Measurements from ENCODE around the gene NRG3. TPM values are rescaled to one million over a fixed set of nuclear protein-coding genes. Genes with fewer than 3 reads are reported as not detected.

NRG3 gene
- total and polyA plus RNA-seq, 2 of the 4 experiments (the other 2 are of a cell fraction): not detected

- POLR2A ChIA-PET (ENCODE audit: unreplicated experiment): no interaction called here
- DNase-seq (no peak), ATAC-seq (ENCODE audit: low read depth) (no peak)
- no peak overlapping the region for H2BK15ac ChIP-seq (ENCODE audit: low read depth, low read length)
- dilution Hi-C loops (cut with HindIII; ENCODE audit: low sequenced_read_pairs, unreplicated experiment): no loop called here
- H3K4me1 ChIP-seq (ENCODE audit: control insufficient read depth, insufficient read depth, low read length): no peaks in the 10 kb centered on the region
- CTCF ChIA-PET: no interaction called here
- no peak overlapping the region for H3K4ac ChIP-seq (ENCODE audit: low read depth, low read length)
- no peaks in the 10 kb centered on the region for H3K36me3 ChIP-seq (ENCODE audit: control insufficient read depth, insufficient read depth, low read length)
- H2BK5ac ChIP-seq (ENCODE audit: low read depth, low read length, poor library complexity, severe bottlenecking): no peak overlapping the region
- no peaks in the 10 kb centered on the region for H3K27me3 ChIP-seq (ENCODE audit: control insufficient read depth, insufficient read depth, low read length)
- H3K79me1 ChIP-seq (ENCODE audit: low read depth in 1 of 2, low read length in 2 of 2): no peaks in the 10 kb centered on the region
- no peak overlapping the region for H3K14ac ChIP-seq (replicated peaks; ENCODE audit: low read depth, low read length)
- no peak overlapping the region for H3K18ac ChIP-seq (ENCODE audit: low read depth, low read length)
- TF ChIP-seq BHLHE40 (IDR thresholded peaks at IDR 0.05; ENCODE audit: low read depth, low read length): no peak
- no peak for TF ChIP-seq MAZ (IDR thresholded peaks at IDR 0.05; ENCODE audit: borderline replicate concordance, low read depth, low read length)
- TF ChIP-seq ELK1 (IDR thresholded peaks at IDR 0.05; ENCODE audit: borderline replicate concordance, low read depth, low read length): no peak
- TF ChIP-seq MAFK (IDR thresholded peaks at IDR 0.05; ENCODE audit: low read depth, low read length): no peak
- no peak for TF ChIP-seq RCOR1 (IDR thresholded peaks at IDR 0.05; ENCODE audit: insufficient replicate concordance, low read length)
- no peak for TF ChIP-seq RAD21 (IDR thresholded peaks at IDR 0.05; ENCODE audit: low read length)
- TF ChIP-seq CTCF (conservative IDR thresholded peaks at IDR 0.05; ENCODE audit: low read depth, low read length): no peak
- no peak for TF ChIP-seq NFE2L2 (IDR thresholded peaks at IDR 0.05; ENCODE audit: low read depth, low read length)
- TF ChIP-seq USF2 (IDR thresholded peaks at IDR 0.05; ENCODE audit: low read depth, low read length): no peak
- TF ChIP-seq CEBPB (IDR thresholded peaks at IDR 0.05; ENCODE audit: low read depth, low read length): no peak
- TF ChIP-seq POLR2A (IDR thresholded peaks at IDR 0.05; ENCODE audit: low read depth, low read length): no peak
- no peak for TF ChIP-seq MXI1 (IDR thresholded peaks at IDR 0.05; ENCODE audit: borderline replicate concordance, low read depth, low read length)
- TF ChIP-seq CHD1 (IDR thresholded peaks at IDR 0.05; ENCODE audit: low read depth, low read length): no peak
- TF ChIP-seq FOS (IDR thresholded peaks at IDR 0.05; ENCODE audit: low read depth, low read length): no peak
- no peak for TF ChIP-seq RFX5 (IDR thresholded peaks at IDR 0.05; ENCODE audit: low read depth, low read length)
- no peak for TF ChIP-seq SMC3 (IDR thresholded peaks at IDR 0.05; ENCODE audit: low read depth, low read length)
- H3K9ac ChIP-seq (ENCODE audit: low read depth, low read length): no peak overlapping the region
- no peak overlapping the region for H2BK120ac ChIP-seq (ENCODE audit: low read depth, low read length)
- no peak overlapping the region for H2AK5ac ChIP-seq (ENCODE audit: low read depth, low read length)
- no peaks in the 10 kb centered on the region for H3K9me1 ChIP-seq (ENCODE audit: insufficient read depth, low read length)
- H2AK9ac ChIP-seq (replicated peaks; ENCODE audit: low read depth, low read length, poor library complexity): no peak overlapping the region
- no peaks in the 10 kb centered on the region for H4K20me1 ChIP-seq (ENCODE audit: insufficient read depth, low read length)
- no peak overlapping the region for H2AFZ ChIP-seq (replicated peaks; ENCODE audit: low read length, poor library complexity)
- in situ Hi-C loops (cut with MboI; ENCODE audit: low sequenced_read_pairs): no loop called here
- peaks cover 12% of the 10 kb centered on the region for H3K9me3 ChIP-seq (ENCODE audit: control insufficient read depth, insufficient read depth, low read length)
- H3K23ac ChIP-seq (ENCODE audit: low read depth, low read length): no peak overlapping the region
- no TSS peak for BruUV-seq (replicated peaks)
- H4K8ac ChIP-seq (ENCODE audit: low read depth in 2 of 2, low read length in 2 of 2): no peak overlapping the region
- no peak overlapping the region for H3K4me2 ChIP-seq (ENCODE audit: low read depth, low read length)
- H3K27ac ChIP-seq (ENCODE audit: insufficient read depth, low read length): no peak overlapping the region
- H4K5ac ChIP-seq (ENCODE audit: low read depth, low read length): no peak overlapping the region
- intact Hi-C loops (cut with micrococcal nuclease): no loop called here
- no peak overlapping the region for H3K56ac ChIP-seq (ENCODE audit: extremely low read depth, insufficient read depth, low read length)
- H3K4me3 ChIP-seq (ENCODE audit: insufficient read depth, low read depth, low read length): no peak overlapping the region
- H4K91ac ChIP-seq (ENCODE audit: insufficient read depth, low read depth, low read length): no peak overlapping the region
- no peak overlapping the region for H2BK20ac ChIP-seq (ENCODE audit: low read depth, low read length)
- WGBS, 2 experiments (ENCODE audit: extremely low coverage in 2 of 2, insufficient read length in 1 of 2): no CpG with 5 or more reads among the region's 2 CpGs
Measured at GRCh38 chr10:82089327-82089726, 214.3 kb downstream of the NRG3 start.

Measured in IMR-90 (cell line).